G401.6 (cell line): ENCODE results near the gene WNT10A.
A peak's percentile ranks its signal among the peaks of the same experiment; 100 is the strongest.
"Not testable (repeated sequence)": the region's sequence is repeated elsewhere in the genome, so short reads cannot be mapped to it uniquely, and the experiment has no call there.

Experiments
- FAIRE-seq: peaks from 2 replicates; lab custom pipeline; 2012; peaks lifted over from hg19 to GRCh38; lab: Jason Lieb, UNC

Gene WNT10A

DNA sequence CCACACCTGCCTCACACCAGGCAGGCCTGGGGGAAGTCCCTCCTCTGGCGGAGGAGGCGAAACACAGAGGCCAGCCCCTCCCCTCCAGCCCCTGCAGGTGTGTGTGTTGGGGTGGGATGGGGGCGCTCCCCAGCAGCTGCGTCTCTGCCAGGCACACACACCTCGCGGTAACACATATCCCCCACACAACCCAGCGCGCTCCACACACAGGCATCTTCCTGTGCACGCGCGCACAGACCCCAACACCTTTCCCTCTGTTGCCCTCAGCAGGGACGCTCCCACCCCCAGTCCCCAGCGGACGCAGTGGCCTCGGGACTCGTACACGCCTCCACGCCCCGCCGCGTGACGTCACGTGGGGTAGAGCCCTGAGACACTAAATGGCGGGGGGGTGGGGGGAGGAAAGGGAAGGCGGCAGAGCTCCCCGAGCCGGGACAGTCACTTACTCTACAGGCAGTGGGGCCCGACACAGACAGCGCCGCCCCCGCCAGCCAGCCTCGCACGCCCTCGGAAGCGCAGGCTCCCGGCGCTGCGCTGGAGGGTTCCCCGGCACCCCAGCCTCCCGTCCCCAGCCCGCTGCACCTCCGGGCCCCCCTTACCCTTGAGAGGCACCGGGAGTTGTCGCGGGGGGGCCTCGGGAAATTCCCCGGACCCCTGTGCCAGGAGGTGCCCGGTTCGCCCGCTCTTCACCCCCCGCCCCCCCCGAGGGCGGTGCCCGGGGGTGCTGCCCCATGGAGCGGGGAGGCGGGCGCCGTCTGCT, at the start of gene WNT10A:
TSS of gene WNT10A (plus strand) at position 751 of the 757 bp plus-strand sequence. CDS start 144 bp downstream, outside the sequence.
- no peak for FAIRE-seq

DNA sequence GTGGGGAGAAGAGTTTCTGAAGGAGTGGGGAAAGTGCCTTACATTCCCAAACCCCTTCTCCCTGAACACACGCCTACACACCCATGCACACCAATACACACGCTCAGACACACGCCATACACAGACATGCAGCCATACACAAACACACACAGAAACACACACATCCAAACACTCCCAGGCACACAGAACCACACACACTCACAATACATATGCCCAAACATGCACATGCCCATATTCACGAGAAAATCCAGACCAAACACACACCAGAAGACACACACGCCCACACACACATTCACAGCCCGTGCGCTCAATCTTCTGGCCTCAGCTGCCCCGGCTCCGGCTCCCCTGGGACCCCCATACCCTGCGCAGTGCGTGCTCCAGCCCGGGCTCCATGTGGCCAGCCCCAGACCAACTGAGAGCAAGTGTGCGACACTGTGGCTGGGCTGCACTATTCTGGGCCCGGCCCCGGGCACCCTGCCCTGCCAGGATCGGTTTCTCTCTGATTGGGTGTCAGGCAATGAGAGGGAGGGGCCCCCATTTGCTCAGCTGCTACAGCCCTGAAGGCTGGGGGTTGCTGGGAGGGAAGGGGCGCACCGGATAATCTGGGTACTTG, 49.2 kb upstream of the WNT10A start, which contains the start of gene PRKAG3:
TSS of gene PRKAG3 (minus strand) at position 426 of the 613 bp plus-strand sequence.
- no peak for FAIRE-seq

DNA sequence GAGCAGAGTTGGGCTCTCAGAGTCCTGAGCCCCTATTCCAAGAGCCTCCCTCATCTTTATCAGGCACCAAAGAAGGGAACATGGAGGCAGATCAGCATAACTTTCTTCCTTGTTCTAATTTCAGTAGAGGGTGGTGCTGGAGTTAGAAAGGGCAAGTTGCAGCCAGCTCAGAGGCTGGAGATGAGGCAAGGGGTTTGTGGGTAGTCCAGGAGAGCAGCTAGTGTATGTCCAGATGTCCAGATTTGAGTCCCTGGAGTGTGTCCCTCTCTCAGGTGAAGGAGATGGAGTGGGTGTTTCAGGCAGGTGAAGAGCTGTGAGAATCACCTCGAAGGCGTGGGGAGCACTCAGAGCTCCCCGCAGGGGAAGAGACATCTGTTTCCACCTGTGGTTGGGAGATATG, 48.6 kb upstream of the WNT10A start:
- no peak for FAIRE-seq

DNA sequence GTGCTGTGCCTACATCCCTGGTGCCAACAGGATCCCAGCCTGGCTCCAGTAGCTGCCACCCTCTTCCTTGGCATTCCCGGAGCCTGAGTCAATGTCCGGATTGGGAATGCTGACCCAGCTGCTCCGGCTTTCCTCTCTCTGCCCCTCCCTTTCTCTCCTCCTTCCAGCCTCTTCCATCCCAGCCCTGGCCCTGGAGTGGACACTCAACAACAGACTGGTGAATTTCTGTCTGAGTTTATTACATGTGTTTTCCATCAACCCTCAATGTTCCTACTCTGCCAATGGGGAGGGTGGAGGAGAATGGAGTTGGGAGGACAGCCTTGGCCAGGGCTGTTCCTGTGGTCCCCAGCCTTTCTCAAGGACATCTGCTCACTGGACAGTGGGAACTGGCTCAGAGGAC, 48.1 kb upstream of the WNT10A start:
- no peak for FAIRE-seq

DNA sequence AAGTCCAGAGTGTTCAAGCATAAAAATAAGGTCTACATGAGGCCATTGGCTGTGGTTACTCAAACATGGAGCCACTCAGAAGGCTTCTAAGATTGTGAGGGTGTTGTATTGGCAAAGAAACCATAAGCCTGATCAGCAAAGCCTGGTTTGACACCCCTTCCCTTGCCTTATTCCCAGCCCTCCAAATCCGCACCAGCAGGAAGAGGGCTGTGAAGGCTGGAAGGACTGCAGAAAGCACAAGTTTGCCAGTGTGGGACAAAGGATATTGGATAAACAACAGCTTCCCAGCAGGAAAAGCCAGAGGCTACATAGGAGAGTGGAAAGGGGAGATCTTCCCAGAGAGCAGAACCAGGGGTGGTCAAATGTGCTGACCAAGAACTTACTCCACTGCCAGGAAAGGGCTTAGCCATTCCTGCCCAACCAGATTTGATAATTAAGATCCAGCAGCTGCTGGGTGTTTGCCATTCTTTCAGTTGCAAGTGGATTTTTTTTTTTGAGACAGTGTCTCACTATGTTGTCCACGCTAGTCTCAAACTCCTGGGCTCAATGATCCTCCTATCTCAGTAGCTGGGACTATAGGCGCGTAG, 47.5 kb upstream of the WNT10A start:
- FAIRE-seq: no peak

DNA sequence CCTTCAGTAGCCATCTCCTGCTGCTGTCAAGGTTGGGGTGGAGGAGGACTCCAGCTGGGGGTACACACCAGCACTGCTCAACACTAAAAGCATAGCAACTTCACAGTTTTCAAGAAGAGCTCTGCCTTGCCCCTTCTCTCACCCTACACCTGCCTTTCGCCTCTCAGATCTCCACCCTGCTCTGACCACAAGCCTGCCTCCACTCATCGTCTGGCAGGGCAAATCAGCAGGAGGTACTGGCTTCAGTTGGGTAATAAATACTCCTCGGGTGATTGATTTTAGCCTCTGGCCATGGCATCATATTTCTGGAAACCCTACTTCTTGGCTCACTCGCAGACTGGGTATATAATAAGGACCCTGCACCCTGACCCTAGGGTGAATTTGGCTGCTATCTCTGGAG, 46.0 kb upstream of the WNT10A start:
- FAIRE-seq: no peak

DNA sequence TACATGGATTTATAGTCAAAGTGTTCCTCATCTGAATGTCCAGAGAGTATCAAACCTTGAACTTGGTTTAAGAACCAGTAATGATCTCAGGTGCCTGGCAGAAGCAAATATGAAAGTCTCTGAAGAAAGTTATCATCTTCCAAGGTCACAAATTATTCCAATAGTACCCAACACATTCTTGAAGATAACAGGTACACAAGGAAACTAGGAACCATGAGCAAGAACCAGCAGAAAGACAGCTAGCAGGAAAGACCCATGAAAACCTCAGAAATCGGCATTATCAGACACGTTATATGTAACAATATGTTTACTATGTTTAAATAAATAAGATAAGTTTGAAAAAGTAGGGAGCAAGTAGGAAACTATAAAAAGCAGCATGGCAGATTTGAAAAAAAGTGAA, 43.2 kb upstream of the WNT10A start:
- no peak for FAIRE-seq

DNA sequence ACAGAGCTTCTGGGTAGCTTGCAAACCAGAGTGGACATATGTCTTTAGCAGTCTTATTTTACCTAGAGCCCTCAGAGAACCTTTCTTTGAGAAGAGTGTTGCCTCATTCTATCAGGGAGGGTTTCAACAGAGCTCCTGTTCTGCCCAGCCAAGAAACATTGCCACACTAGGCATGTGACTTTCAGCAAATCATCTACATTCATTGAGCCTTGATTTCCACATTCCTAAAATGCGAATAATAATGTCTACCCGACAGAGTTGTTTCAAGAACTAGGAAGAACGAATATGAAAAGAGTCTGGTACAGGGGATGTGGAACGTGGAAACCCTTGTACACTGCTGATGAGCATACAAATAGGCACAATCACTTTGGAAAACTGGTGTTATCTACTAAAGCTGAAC, 41.2 kb upstream of the WNT10A start:
- no peak for FAIRE-seq

DNA sequence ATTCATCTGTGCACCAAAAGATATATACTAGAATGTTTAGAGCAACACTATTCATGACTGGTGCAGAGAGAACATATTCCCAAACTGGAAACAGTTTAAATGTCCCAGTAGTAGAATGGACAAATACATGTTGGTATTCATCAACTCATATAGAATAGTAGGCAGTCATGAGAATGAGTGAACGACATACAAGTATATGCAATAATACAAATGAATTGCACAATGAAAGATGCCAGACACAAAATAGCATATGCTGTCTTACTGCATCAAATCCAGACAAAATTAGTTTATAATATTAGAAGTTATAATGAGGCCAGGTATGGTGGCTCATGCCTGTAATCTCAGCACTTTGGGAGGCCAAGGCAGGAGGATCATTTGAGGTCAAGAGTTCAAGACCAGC, 40.8 kb upstream of the WNT10A start:
- FAIRE-seq: no peak

DNA sequence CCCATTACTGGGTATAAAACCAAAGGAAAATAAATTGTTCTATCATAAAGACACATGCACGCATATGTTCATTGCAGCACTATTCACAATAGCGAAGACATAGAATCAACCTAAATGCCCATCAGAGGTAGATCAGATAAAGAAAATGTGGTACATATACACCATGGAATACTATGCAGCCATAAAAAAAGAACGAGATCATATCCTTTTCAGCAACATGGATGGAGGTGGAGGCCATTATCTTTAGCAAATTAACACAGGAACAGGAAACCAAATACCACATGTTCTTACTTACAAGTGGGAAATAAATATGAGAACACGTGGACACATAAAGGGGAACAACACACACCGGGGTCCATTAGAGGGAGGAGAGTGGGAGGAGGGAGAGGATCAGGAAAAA, 36.3 kb upstream of the WNT10A start:
- not testable (repeated sequence) for FAIRE-seq

DNA sequence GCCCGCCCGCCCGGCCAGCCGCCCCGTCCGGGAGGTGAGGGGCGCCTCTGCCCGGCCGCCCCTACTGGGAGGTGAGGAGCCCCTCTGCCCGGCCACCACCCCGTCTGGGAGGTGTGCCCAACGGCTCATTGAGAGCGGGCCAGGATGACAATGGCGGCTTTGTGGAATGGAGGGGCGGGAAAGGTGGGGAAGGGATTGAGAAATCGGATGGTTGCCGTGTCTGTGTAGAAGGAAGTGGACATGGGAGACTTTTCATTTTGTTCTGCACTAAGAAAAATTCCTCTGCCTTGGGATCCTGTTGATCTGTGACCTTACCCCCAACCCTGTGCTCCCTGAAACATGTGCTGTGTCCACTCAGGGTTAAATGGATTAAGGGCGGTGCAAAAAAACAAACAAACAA, 33.7 kb upstream of the WNT10A start:
- not testable (repeated sequence) for FAIRE-seq

DNA sequence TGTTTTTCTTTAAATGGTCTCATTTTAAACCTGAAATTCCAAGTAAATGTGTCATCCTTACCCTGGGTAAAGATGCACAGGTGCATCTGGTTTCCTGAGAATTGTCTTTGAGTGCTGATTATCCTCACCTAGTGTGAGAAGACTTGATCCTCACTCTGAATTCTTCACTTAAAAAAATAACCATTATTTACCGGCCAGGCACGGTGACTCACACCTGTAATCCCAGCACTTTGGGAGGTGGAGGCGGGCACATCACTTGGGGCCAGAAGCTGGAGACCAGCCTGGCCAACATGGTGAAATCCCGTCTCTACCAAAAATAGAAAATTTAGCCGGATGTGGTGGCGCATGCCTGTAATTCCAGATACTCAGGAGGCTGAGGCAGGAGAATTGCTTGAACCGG, 30.9 kb upstream of the WNT10A start:
- FAIRE-seq: no peak

DNA sequence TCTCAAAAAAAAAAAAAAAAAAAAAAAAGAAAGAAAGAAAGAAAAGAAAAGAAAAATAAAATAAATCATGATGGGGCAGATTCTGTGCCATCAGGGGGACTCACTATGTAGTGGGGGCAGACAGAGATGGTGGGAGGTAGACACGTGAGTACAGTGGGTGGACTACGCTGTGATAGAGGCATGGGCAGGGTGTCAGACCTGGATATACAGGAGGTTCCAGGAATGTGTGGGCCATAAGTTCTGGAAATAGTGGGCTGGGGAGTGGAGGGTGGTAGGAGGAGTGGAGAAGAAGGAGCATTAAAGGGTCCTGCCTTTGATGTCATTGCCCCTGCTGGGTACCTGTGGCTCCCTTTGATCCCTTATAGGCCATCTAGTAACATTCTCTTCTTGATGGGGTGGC, 29.9 kb upstream of the WNT10A start:
- no peak for FAIRE-seq

DNA sequence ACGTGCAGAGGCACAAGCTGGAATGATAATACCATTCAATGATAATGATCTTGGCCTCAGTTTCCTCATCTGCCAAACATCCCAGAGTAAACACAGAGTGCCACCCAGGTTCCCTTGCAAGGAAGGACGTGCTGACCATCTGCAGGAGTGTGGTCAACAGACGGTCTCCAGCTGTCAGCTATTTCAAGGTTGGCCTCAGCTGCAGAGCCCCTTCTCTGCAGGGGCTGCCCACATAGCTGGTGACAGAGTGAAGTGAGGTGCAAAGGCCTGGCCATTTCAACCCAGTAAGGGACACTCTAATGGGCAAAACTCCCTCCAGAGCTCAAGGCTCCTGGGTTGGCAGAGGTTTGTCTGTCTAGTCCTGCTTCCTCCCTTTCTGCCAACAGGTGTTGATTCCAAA, 29.4 kb upstream of the WNT10A start:
- no peak for FAIRE-seq

DNA sequence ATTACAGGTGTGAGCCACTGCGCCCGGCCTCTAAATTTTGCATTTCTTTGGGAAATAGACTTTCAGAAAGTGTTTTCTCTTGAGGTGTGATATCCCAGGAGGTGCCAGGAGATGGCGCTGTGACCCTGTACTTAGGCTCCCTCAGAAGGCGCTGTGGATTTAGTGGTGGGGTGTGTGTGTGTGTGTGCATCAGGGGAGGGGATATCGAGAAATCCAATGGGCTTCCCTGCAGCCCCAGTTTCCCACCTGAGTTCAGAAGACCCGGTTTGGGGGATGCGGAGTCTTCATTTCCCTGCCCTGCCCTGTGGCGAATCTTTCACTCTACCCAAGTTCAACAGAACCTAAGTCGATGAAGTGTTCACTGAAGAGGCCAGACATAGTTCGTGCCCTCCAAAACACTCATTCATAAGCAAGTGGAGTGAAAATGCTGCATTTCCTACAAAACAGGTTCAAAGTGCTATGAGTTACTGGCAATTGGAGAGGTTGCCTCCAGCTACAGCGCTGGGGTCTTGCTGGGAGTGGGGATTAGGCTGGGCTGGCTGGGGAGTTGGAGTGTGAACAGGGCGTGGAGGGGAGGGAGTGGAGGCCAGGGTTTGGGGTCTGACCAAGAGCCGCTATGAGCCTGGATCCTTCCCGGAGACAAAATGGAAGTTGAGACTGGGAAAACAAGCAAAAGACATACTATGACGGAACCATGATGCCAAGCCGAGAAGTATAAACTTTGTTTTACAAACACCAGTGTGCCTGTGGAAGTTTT, 27.6 kb upstream of the WNT10A start:
- peak; percentile 63 for FAIRE-seq

DNA sequence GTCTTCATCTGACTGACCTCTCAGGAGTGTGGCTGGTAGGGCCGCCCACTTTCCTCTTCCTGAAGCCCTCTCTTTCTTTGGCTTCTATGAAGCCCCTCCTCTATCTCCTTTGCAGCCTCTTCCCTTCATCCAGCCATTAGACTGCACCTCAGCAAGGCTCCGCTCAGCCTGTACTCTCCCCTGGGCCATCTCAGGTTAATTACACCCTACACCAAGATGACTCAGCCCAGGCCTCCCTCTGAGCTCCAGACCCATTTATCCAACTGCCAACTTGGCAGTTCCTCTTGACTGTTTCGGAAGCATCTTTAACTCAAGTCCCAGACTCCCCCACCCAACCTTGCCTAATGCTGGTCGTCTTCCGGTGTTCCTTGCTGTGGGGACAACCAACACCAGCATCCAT, 26.9 kb upstream of the WNT10A start:
- no peak for FAIRE-seq

DNA sequence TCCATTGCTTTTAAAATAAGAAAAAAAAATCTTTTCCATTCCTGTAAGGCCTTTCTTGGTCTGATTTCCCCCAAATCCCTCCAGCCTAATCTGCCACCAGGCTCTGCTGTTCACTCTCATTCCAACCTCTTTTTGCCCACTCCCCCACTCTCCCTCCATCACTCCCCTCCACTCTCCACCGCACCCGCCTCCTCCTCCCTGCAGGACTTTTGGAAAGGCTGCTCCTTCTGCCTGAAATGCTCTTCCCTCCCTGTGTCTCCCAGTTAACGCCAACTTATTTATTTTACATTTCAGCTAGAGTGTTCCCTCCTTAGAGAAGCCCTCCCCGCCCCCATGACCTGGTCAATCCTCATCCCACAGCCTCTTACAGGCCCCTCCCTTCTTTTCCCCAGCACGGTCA, 25.8 kb upstream of the WNT10A start:
- FAIRE-seq: no peak

DNA sequence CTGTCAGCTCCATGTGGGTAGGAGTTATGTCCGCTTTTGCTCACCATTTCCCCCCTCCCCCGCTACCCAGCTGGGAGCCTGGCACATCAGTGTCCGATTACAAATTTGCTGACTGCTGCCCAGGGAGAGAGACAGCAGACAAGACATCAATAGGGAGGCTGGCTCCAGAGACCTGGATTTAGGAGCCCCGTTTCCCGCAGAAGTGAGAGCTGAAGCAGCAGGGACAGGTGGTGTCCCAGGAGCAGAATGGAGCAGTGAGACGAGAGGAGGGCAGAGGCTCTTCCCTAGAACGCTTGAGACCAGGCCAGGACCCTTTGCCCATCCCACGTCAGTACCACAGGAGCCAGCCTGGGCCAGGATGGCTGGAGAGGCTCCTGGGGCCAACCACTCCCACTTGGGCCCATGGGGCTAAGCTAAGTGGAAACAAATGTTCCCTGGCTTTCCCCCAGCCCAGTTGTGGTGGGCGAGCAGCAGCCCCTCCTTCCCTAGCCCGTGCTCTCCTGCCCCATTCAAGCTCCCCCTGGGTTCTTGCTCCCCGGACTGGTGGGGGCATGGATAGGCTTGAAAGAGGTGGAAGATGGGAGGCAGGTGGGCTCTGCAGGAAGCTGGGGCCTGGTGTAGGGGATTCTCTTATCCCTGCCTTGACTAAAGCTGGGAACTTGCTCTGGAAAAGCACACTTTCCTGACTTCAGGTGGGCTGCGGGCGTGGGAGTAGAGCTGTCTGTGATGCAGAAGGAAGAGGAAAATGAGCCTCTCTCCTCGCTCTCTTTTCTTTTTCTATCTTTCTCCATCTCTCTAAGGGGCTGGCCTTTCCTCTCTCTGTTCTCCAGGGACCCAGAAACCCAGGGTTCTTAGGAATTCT, 25.1 kb upstream of the WNT10A start:
- no peak for FAIRE-seq

DNA sequence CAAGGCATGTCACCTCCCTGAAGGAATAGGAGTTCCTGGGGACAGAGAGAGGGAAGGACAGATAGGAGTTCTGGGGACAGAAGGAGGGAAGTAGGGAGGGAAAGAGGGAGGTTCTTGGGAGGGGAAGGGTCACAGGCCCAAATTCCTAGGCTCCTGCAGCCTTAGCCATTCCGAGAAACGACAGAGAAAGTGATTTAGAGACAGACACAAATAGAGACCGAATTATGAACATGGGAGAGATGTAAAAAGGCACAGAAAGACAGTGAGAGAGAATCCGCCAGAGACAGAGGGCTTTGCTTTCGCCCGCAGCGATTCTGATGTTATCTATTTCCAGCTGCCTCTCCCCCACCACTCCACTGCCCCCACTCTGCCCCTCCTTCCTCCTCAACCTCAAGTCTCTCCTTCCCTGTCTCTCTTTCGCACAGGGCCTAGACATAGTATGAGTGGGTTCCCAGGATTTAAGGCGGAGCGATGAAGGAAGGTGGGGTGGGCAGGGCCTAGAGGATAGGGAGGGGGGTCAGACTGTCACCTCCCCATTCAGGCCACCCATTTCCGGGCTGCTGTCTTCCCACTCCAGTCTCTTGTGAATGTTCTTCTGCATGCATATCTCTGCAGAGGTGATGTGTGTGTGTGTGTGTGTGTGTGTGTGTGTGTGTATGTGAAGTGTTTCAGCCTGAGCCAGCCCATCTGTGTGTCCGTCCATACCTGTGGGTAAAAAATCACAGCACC, 24.3 kb upstream of the WNT10A start:
- FAIRE-seq: no peak

DNA sequence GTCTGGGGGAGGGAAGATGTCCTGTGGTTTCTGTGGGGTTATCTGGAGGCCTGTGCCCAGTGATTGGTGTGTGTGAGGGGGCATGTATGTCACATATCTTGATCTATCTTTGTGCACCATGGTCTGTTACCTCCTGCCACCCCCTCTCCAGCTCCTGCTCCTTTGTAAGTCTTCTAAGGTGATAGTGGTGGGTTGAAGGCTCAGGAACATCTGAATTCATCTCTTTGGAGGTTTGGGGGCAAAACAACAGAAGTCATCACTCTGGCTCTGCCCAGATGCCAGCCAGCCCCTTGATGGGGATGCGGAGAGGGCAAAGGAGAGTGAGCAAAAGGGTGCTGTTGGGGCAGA, 23.8 kb upstream of the WNT10A start:
- no peak for FAIRE-seq

DNA sequence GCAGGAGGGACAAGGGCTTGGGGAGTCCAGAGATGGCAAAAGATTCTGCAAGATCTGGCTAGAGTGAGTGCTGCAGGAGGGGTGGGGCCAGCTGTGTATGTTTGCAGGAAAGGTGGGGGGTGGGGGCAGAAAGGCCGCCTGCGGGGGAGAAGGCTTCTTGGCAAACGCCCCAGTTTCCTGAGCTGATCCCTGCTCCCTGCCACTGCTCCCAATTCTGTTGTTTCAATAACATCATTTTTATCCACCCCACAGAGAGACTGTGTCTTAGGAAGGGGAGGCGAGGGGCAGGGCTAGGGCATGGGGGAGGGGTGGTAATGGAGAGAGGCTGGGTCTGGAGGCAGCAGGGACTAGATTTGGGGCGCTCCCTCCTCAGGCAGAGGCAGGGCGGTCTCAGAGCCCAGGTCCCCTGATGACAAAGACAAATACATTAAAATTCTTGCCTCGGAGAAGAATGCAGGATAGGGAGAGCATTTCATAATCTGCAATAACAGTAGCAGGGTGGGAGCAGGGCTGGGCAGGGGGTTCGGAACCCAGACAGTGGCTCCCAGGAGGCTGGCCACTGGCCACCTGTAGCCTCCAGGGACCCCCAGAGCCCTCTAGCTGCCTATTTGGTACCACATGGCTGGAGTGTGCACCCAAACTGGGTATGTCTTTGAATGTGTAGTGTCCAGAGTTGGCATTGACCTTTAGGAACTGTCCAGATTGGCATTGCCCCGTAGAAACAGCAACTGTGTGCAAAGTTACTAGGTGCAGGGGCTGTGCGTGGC, 23.1 kb upstream of the WNT10A start:
- no peak for FAIRE-seq
